CD14-positive monocyte (primary cell): ENCODE measurements around the gene CES1. TPM values are rescaled to one million over a fixed set of nuclear protein-coding genes. Genes with fewer than 3 reads are reported as not detected.
"Not testable (repeated sequence)": the region's sequence is repeated elsewhere in the genome, so short reads cannot be mapped to it uniquely, and the experiment has no call there.

Source experiments
- DNase-seq, 3 donors: peaks; one replicate each; pipeline ENCODE4 v3.0.0-alpha.2; 2011 to 2022
- H2AFZ ChIP-seq: 2 replicates; pipeline ENCODE4 v1.6.0; 2012; ENCODE audit warnings: mild to moderate bottlenecking, low read depth, low read length, inconsistent platforms; ENCODE audit not compliant: insufficient read depth, poor library complexity, severe bottlenecking
- H3K27ac ChIP-seq, 2 donors: 1 replicate in 1 of 2; 2 replicates in 1 of 2; pipeline ENCODE4 v1.5.1; 2012 to 2013; ENCODE audit warnings: low read length in 2 of 2, control low read depth in 1 of 2, inconsistent platforms in 1 of 2, low read depth in 1 of 2, mild to moderate bottlenecking in 1 of 2
- H3K27me3 ChIP-seq, 2 donors: one replicate each; pipeline versions ENCODE4 v1.6.0 to v1.6.1; 2011 to 2013; ENCODE audit warnings: low read length in 2 of 2; ENCODE audit not compliant: control insufficient read depth in 2 of 2, insufficient read depth in 2 of 2
- H3K36me3 ChIP-seq, 2 donors: replicated peaks in 1 of 2; 1 replicate in 1 of 2; 2 replicates in 1 of 2; pipeline versions ENCODE4 v1.5.1 to v1.6.1; 2012 to 2013; ENCODE audit warnings: low read length in 2 of 2, control low read depth in 1 of 2, inconsistent platforms in 1 of 2, mild to moderate bottlenecking in 1 of 2; ENCODE audit not compliant: insufficient read depth in 2 of 2, control insufficient read depth in 1 of 2
- H3K4me1 ChIP-seq, 2 donors: 1 replicate in 1 of 2; 2 replicates in 1 of 2; pipeline versions ENCODE4 v1.5.1 to v1.6.1; 2012 to 2013; ENCODE audit warnings: low read length in 2 of 2, control low read depth in 1 of 2, inconsistent platforms in 1 of 2, mild to moderate bottlenecking in 1 of 2, moderate library complexity in 1 of 2; ENCODE audit not compliant: insufficient read depth in 2 of 2, control insufficient read depth in 1 of 2
- H3K4me2 ChIP-seq: replicated peaks from 2 replicates; pipeline ENCODE3; 2012; ENCODE audit warnings: low read length, moderate library complexity, mild to moderate bottlenecking; ENCODE audit not compliant: poor library complexity, severe bottlenecking; ENCODE audit errors: extremely low read depth
- H3K4me3 ChIP-seq, 3 experiments: fragments of 200-600 bp in 1 of 3; sonication (generic) in 1 of 3; replicated peaks in 1 of 3; 1 replicate in 2 of 3; 2 replicates in 1 of 3; pipeline ENCODE4 v1.5.1; 2011 to 2013; ENCODE audit warnings: low read length in 3 of 3, mild to moderate bottlenecking in 3 of 3, control low read depth in 2 of 3, low read depth in 2 of 3, inconsistent platforms in 1 of 3, moderate library complexity in 1 of 3
- H3K79me2 ChIP-seq: 2 replicates; pipeline ENCODE4 v1.6.0; 2012; ENCODE audit warnings: mild to moderate bottlenecking, control low read depth, inconsistent platforms, low read length, moderate library complexity; ENCODE audit not compliant: insufficient read depth
- H3K9ac ChIP-seq: 2 replicates; pipeline ENCODE4 v1.6.0; 2017; ENCODE audit warnings: low read length, mild to moderate bottlenecking; ENCODE audit not compliant: insufficient read depth, poor library complexity, severe bottlenecking
- H3K9me3 ChIP-seq, 2 donors: replicated peaks in 1 of 2; 1 replicate in 1 of 2; 2 replicates in 1 of 2; pipeline versions ENCODE4 v1.5.1 to v1.6.1; 2012 to 2013; ENCODE audit warnings: low read length in 2 of 2, control low read depth in 1 of 2; ENCODE audit not compliant: control insufficient read depth in 1 of 2, insufficient read depth in 1 of 2
- H4K20me1 ChIP-seq: 2 replicates; pipeline ENCODE4 v1.6.0; 2012; ENCODE audit warnings: mild to moderate bottlenecking, low read length, control low read depth, moderate library complexity; ENCODE audit not compliant: insufficient read depth
- H3K27ac Mint-ChIP-seq, 7 donors: one replicate each; pipeline ENCODE4 v1.8.0; 2020; ENCODE audit warnings: mild to moderate bottlenecking in 7 of 7, mixed read lengths in 7 of 7, moderate library complexity in 6 of 7, inconsistent platforms in 2 of 7
- H3K27me3 Mint-ChIP-seq, 3 donors: one replicate each; pipeline ENCODE4 v1.8.0; 2021 to 2022; ENCODE audit warnings: low read depth in 3 of 3, mild to moderate bottlenecking in 3 of 3, mixed read lengths in 3 of 3, moderate library complexity in 3 of 3, inconsistent platforms in 1 of 3
- H3K36me3 Mint-ChIP-seq, 2 donors: one replicate each; pipeline ENCODE4 v1.8.0; 2020; ENCODE audit warnings: mixed read lengths in 2 of 2, inconsistent platforms in 1 of 2, mild to moderate bottlenecking in 1 of 2
- H3K4me1 Mint-ChIP-seq: one replicate; pipeline ENCODE4 v1.8.0; 2020; ENCODE audit warnings: mild to moderate bottlenecking, mixed read lengths
- H3K4me3 Mint-ChIP-seq, 2 donors: one replicate each; pipeline ENCODE4 v1.8.0; 2020; ENCODE audit warnings: mild to moderate bottlenecking in 2 of 2, mixed read lengths in 2 of 2, moderate library complexity in 1 of 2
- H3K9me3 Mint-ChIP-seq, 7 donors: one replicate each; pipeline ENCODE4 v1.8.0; 2020 to 2022; ENCODE audit warnings: mixed read lengths in 7 of 7, mild to moderate bottlenecking in 6 of 7, moderate library complexity in 6 of 7, inconsistent platforms in 2 of 7
- CTCF ChIP-seq: fragments of 200-600 bp; IDR thresholded peaks from one replicate; pipeline ENCODE4 v1.8.0; 2022; ENCODE audit warnings: antibody characterized with exemption, mild to moderate bottlenecking
- WGBS: methylation state at CpG from one replicate; pipeline ENCODE4 v1.1.5; 2013; ENCODE audit warnings: missing lambda C conversion rate; ENCODE audit not compliant: insufficient coverage; 5-methylcytosine and 5-hydroxymethylcytosine counted together
- intact Hi-C, 2 donors: fragments of 100-400 bp; cut with micrococcal nuclease; formaldehyde crosslinking; loops; one replicate each; pipeline versions ENCODE4 v1.15.0 to v1.15.1; 2023
- polyA plus RNA-seq, 3 donors: library from polyadenylated mRNA; depleted of rRNA in 1 of 3; unstranded in 2 of 3; stranded (reverse) in 1 of 3; fragments of 300-500 nt in 2 of 3; fragments of >200 nt in 1 of 3; fragmentation: Illumina TruSeq in 2 of 3; gene quantifications; 1 replicate in 2 of 3; 2 replicates in 1 of 3; pipeline ENCODE4 v1.2.3, GENCODE V29; 2012 to 2021

CES1 gene
- polyA plus RNA-seq, 3 donors, result 38.4 to 190 (median 62.0) TPM

GRCh38 chr16:55830658-55831294 lies 2.1 kb downstream of the CES1 start:
- peaks cover 43% of the 10 kb centered on the region for H3K79me2 ChIP-seq
- Mint-ChIP-seq H3K4me3 (no peak overlapping the region), H3K27ac (peak overlapping the region in 4 of 7 donors; percentile 48 to 66 (median 60)), H3K36me3 (peaks cover 35 to 42% of the 10 kb centered on the region in 2 donors), H3K4me1 (peaks cover 67% of the 10 kb centered on the region), H3K27me3 (peaks cover 0 to 7% (median 6%) of the 10 kb centered on the region in 3 donors), H3K9me3 (peaks cover 0 to 5% (median 4%) of the 10 kb centered on the region in 7 donors)
- no peaks in the 10 kb centered on the region for H3K9me3 ChIP-seq
- DNase-seq, result no peak
- H3K36me3 ChIP-seq, result peaks cover 11 to 29% of the 10 kb centered on the region in 2 donors
- WGBS, result 90% methylated on average over 5 of the region's 6 CpGs
- peaks cover 0 to 3% of the 10 kb centered on the region in 2 donors for H3K27me3 ChIP-seq
- no peak overlapping the region for H3K9ac ChIP-seq
- H3K27ac ChIP-seq, result peak overlapping the region in 1 of 2 donors; percentile 56
- no peak for TF ChIP-seq CTCF
- no peak overlapping the region for H2AFZ ChIP-seq
- intact Hi-C loops, result no loop called here
- H3K4me3 ChIP-seq, result no peak overlapping the region
- peaks cover 33 to 41% of the 10 kb centered on the region in 2 donors for H3K4me1 ChIP-seq
- no peaks in the 10 kb centered on the region for H4K20me1 ChIP-seq
- H3K4me2 ChIP-seq, result no peak overlapping the region

GRCh38 chr16:55829232-55829631 lies 3.7 kb downstream of the CES1 start:
- peaks cover 20 to 44% of the 10 kb centered on the region in 2 donors for H3K36me3 ChIP-seq
- H3K9me3 Mint-ChIP-seq, H3K27ac ChIP-seq, H2AFZ ChIP-seq, H3K4me2 ChIP-seq, H3K9ac ChIP-seq, H3K27me3 ChIP-seq, H3K27ac Mint-ChIP-seq, H3K4me3 ChIP-seq, DNase-seq, H4K20me1 ChIP-seq, H3K9me3 ChIP-seq, H3K4me3 Mint-ChIP-seq, H3K27me3 Mint-ChIP-seq, intact Hi-C loops: not testable (repeated sequence)
- WGBS, result 86% methylated on average over 2 of the region's 3 CpGs
- H3K4me1 Mint-ChIP-seq, result peaks cover 62% of the 10 kb centered on the region
- peaks cover 21 to 27% of the 10 kb centered on the region in 2 donors for H3K4me1 ChIP-seq
- peaks cover 43% of the 10 kb centered on the region for H3K79me2 ChIP-seq
- H3K36me3 Mint-ChIP-seq, result peaks cover 42 to 53% of the 10 kb centered on the region in 2 donors
